Right forelimb (tissue), 1 donor: ENCODE results near the gene NUDT3.
A peak's percentile ranks its signal among the peaks of the same experiment; 100 is the strongest.

Experiments used
- DNase-seq: peaks from one replicate; pipeline ENCODE4 v3.0.0-alpha.2; 2018

Gene NUDT3

DNA sequence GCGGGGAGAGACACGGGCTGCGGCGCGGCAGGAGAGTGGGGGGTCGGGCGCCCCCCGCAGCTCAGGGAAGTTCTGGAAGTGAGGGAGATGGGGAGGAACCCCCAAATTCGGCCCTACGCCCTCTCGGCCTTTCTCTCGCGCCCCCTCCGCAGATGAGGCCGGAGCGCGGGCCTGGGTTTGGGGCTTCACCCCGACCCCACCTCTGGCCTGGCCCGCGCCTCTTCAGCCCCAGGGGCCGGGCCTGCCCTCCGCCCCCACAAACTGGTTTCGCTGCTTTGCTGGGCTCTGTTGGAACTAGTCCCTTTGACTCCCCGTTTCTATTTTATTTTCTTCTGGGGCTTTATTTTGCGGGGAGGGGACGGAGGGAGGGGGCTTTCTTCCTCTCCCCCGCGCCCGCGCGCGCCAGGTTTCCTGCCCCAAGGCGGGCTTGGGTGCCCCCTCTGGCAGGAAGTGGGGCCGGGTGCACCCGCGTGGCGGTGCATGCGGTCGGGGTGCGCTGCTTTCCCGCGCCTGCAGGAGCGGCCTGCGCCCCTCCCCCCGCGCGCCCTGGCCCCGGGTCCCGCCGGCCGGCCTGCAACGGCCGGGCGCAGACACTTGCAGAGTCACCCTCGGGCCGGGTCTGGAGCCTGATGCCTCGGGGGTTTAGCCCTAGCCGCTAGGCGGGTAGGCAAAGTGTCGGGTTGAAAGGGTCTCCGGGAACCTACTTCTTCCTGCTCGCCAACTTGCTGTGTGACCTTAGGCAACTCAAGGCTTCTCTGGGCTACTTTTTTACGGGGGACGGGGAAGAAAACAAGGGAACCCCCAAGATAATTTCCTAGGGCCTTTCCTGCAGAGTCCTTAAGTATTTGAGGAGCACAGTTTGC is 154.5 kb downstream of the NUDT3 start:
- DNase-seq: no peak

DNA sequence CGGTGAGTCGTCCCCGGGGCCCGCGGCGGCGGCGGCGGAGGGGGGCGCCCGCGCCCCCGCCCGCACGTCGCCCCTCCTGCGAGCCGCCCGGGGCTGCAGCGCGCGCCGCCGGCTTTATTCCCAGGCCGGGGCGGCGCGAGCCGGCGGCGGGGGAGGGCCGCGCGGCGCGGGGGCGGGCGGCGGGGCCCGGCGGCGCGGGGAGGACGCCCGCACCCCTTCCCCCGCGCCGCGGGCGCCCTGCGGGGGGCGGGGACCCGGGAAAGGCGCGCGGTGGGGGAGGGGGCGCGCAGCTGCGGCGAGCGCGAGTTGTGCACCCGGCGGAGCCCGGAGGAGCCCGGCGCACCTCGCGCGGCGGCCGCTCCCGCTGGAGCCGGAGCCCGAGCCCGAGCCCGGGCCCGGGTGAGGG is 155.2 kb downstream of the NUDT3 start:
- no peak for DNase-seq

DNA sequence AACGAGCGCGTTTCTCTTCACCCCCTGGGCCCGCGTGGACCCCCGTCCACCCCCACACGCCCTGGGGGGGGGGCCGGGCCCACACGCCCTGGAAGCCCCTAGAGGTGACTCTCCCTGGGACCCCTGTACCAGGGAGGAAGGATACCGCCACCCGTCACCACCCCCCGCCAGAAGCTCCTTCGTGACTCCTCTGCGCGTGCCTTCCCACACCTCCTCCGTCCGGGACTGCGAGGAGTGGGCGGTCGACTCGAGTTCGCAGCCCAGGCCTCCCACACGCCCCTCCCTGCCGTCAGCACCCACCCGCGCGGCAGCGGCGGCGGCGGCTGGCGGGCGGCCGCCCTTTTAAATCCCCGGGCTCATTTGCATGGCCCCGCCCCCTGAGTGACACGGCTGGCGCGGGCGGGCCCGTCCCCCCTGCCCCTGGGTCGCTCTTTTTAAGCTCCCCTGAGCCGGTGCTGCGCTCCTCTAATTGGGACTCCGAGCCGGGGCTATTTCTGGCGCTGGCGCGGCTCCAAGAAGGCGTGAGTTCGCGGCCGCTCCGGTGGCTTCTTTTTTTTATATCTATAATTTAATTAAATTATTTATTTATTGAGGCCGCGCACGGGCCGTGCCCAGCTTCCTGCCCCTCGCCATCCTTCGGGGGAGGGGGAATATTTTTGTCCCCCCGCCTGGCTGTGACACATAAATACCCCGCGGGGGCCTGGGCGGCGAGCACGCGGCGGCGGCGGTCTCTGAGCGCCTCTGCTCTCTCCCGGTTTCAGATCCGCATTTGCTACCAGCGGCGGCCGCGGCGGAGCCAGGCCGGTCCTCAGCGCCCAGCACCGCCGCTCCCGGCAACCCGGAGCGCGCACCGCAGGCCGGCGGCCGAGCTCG is 155.8 kb downstream of the NUDT3 start, which contains the start of gene HMGA1:
TSS of gene HMGA1 (plus strand) at position 431 of the 873 bp plus-strand sequence. CDS start 3,908 bp downstream, outside the sequence.
- peak; percentile 85 for DNase-seq

DNA sequence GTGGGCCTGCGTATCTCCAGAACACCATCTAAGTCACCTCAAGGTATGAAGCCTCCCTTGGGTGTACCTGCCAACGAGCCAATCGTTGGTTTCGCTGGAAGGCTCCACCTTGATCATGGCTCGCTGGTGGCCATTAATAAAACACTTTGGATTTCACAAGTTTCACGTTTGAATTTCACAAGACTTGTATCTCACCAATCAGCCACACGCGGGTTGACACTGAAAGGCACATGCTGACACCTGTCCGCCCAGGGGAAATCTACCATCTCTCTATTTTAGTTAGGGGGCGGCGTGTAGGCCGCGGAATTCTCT is 156.4 kb downstream of the NUDT3 start:
- DNase-seq: no peak

DNA sequence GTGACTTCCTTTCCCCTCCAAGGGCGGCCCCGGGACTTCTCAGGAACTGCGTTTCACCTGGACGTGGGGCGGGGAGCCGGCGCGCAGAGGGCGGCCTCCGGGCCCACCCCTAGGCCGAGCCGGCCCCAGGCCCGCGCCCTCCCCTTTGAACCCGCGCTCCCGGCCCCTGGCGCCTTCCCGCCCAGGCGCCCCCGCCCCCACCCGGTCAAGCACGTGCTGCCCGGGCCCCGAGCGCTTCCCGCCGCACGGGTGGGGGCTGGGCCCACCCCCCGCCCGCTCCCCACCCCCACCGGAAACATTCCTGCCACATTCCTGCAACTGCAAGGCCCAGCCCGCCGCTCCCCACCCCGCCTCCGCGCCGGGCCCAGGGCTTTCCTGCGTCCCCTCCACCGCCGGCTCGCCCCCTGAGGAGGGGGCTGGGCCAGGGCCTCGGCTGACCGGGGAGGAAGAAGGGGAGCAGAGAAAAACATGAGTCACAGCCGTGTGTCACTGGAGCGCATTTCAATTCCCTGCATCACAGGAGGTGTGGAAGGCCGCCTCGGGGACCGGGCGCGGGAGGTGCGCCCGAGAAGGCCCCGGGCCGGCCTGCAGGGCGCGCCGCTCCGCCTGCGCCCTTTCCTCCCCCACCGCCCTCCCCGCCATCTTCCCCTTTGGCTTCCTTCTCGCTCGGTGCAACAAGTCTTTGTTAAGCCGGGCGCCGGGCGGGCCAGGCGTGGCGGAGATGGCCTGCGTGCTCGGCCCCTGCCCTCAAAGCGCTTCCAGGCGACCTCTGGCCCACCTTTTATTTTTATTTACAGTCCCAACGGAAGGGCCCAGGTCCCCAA is 156.9 kb downstream of the NUDT3 start:
- DNase-seq: no peak

DNA sequence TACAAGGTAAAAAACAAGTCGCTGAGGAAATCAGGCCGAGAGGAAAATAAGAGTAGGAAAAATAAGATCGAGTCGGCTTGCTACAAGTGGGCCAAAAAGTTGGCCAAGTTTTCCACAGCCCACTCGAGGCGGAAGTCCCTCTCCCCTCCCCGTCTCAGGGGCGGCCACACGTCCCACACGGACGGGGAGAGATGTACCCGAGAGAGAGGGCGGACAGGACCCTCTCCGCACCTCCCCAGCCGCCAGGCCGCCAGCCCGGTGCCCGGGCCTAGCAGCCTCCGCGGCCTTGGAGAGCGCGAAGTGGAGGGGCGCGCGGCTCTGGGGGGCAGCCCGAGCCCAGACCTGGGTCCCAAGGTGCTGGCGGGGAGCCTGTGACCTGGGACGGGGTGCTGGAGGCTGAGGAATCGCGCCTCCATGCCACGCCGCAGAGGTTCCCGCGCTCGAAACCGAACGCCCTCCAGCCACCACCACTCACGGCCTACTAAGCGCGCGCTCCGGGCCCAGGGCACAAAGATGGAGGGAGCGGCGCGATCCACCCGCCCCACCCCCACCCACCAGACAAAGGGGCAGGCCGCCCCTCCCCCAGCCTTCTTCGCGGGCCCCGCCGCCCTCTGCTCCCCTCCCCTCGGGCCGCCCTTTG is 157.7 kb downstream of the NUDT3 start:
- DNase-seq: no peak

DNA sequence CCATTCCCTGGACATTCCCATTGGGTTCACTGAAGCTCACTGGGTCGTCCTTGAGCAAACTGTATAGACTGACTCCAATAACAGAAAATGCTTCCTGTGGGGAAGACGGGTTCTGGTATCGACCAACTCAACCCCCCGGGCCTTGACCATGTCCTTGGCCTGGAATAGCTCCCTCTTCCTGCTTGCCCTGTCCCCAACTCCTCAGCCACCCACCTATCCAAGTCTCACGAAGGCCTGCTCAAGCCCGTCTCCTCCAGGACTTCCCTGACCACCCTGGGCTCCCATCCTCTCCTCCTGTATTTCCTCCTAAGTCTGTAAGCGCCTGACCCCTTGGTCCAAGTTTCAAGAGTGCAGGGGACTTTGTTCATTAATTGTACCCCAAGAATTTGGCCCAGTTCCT is 158.6 kb downstream of the NUDT3 start:
- DNase-seq: no peak

DNA sequence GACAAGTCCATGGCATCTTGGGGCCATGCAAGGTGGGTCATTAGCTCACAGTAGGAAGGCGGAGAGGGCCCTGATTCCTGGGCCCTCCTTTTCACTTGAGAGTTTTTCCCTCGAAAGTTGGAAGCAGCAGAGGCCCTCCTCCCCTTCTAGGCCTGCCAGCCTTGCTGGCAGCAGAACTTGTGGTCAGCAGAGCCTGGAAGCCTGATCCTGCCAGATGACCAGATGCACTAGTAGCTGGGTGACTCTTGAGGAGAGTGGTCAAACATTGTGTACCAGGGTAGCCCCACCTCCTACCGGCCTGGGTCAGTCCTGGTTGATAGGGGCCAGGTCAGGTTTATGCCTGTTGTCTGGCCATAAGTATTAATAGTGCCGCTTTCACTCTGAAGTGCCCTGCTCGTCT is 159.6 kb downstream of the NUDT3 start:
- DNase-seq: no peak

DNA sequence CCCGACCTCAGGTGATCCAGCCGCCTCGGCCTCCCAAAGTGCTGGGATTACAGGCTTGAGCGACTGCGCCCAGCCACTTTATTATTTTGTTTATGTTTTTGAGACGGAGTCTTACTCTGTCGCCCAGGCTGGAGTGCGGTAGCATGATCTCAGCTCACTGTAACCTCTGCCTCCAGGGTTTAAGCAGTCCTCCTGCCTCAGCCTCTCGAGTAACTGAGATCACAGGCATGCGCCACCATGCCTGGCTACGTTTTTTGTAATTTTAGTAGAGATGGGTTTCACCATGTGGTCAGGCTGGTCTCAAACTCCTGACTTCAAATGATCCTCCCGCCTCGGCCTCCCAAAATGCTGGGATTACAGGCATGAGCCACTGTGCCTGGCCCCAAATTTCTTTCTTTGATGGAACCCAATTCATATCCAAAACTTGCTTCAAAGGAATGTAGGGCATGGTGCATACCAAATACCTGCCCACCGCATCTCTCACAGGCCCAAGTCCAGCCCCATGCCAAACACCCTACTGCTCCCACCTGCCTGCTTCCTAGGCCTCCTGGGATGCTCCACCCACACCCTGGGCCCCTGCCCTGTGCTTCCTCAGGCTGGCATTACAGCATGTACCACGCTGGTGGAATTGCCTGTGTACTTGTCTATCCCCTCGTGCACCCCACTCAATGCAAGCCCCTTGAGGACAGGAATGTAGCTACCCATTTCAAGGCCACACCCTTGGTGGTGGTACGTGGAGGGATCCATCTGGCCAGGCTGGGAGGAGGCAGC is 160.7 kb downstream of the NUDT3 start:
- no peak for DNase-seq

DNA sequence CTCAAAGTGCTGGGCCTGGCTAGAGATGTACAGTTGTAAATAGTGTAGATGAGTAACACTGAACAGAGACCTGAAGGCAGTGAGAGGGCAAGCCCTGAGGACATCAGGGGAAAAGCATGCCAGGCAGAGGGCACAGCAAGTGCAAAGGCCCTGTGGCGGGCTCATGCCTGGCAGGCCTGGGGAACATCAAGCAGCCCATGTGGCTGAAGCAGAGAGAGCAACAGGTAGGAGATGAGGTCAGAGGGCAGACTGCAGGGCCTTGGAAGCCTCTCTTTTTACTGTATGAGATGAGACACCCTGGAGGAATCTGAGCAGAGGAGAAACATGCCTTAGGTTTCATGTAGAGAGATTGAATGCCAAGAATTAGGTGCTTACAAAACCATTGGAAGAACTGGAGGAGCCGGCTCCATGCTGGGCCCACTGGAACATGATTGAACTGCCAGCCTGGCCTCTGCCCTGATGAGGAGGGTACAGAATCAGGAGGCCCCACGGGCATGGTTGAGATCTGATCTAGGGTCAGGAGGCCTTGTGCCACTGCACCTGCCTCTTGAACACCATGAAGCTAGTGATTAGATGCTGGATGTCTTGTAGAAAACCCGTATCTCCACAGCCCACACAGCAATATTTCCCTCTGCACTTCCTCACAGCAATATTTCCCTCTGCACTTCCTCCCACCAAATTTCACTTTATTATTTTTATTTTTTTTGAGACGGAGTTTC is 161.7 kb downstream of the NUDT3 start:
- no peak for DNase-seq

DNA sequence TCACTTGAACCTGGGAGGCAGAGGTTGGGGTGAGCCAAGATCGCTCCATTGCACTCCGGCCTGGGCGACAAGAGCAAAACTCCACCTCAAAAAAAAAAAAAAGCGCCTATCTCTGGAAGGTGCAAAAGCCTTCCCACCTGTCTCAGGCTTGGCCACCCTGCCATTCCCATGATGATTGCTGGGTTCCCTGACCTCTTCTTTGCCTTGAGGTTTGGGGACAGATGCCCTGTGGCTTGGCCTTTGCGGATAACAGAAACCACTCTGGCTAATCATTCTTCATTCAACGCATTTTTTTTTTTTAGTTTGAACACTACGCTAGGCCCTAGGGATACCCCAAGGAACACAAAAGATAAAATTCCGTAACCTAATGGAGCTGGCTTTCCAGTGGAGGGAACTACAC is 162.6 kb downstream of the NUDT3 start:
- DNase-seq: no peak
